Ishikawa (cell line): ENCODE results near the gene ARSI.

ENCODE experiments used
- CREB1 ChIP-seq: IDR thresholded peaks from 2 replicates; pipeline ENCODE4 v1.6.1; 2012; ENCODE audit warnings: low read depth
- EGR1 ChIP-seq: IDR thresholded peaks from 2 replicates; pipeline ENCODE4 v1.6.1; 2012
- EP300 ChIP-seq: IDR thresholded peaks from 2 replicates; pipeline ENCODE4 v1.6.1; 2012; ENCODE audit warnings: borderline replicate concordance
- FOXM1 ChIP-seq: IDR thresholded peaks from 2 replicates; pipeline ENCODE4 v1.6.1; 2012; ENCODE audit warnings: low read depth, borderline replicate concordance
- NFIC ChIP-seq: IDR thresholded peaks from 2 replicates; pipeline ENCODE4 v1.6.1; 2012
- RAD21 ChIP-seq: IDR thresholded peaks from 2 replicates; pipeline ENCODE4 v1.6.1; 2012; ENCODE audit warnings: low read depth
- TAF1 ChIP-seq: IDR thresholded peaks from 2 replicates; pipeline ENCODE4 v1.6.1; 2012; ENCODE audit warnings: low read depth, mild to moderate bottlenecking
- TCF12 ChIP-seq: IDR thresholded peaks from 2 replicates; pipeline ENCODE4 v1.6.1; 2012; ENCODE audit warnings: low read depth
- TEAD4 ChIP-seq: IDR thresholded peaks from 2 replicates; pipeline ENCODE4 v1.6.1; 2012
- YY1 ChIP-seq: IDR thresholded peaks from 2 replicates; pipeline ENCODE4 v1.6.1; 2012; ENCODE audit warnings: low read depth
- TF ChIP-seq, protein P1 (sequence below): IDR thresholded peaks from 2 replicates; pipeline ENCODE4 v1.6.1; 2012
- TF ChIP-seq, protein P2 (sequence below): IDR thresholded peaks from 2 replicates; pipeline ENCODE4 v1.6.1; 2012; ENCODE audit warnings: low read depth, mild to moderate bottlenecking

The ARSI gene

DNA sequence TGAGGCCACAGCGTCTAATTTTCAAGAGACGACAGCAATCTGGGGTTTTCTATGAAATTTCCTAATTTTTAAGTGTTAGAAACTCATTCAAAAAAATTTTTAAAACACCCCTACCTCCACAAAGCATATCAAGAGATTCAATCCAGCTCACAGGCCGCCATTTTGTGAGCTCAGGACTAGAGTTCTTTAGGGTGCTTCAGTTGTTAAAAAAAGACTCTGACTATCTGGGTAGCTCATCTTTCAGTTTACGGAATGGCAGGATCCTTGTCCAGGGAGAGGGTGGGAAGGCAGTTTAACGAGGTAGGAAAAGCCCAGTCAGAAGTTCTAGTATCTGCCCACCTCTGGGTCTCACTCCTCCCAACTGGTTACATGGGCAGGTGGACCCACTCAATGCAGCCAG lies 56.3 kb downstream of the ARSI start:
- no peak for TF ChIP-seq TEAD4
- TF ChIP-seq, protein P1, sequence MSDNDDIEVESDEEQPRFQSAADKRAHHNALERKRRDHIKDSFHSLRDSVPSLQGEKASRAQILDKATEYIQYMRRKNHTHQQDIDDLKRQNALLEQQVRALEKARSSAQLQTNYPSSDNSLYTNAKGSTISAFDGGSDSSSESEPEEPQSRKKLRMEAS: no peak
- no peak for TF ChIP-seq TAF1
- TF ChIP-seq EP300: no peak
- TF ChIP-seq, protein P2, sequence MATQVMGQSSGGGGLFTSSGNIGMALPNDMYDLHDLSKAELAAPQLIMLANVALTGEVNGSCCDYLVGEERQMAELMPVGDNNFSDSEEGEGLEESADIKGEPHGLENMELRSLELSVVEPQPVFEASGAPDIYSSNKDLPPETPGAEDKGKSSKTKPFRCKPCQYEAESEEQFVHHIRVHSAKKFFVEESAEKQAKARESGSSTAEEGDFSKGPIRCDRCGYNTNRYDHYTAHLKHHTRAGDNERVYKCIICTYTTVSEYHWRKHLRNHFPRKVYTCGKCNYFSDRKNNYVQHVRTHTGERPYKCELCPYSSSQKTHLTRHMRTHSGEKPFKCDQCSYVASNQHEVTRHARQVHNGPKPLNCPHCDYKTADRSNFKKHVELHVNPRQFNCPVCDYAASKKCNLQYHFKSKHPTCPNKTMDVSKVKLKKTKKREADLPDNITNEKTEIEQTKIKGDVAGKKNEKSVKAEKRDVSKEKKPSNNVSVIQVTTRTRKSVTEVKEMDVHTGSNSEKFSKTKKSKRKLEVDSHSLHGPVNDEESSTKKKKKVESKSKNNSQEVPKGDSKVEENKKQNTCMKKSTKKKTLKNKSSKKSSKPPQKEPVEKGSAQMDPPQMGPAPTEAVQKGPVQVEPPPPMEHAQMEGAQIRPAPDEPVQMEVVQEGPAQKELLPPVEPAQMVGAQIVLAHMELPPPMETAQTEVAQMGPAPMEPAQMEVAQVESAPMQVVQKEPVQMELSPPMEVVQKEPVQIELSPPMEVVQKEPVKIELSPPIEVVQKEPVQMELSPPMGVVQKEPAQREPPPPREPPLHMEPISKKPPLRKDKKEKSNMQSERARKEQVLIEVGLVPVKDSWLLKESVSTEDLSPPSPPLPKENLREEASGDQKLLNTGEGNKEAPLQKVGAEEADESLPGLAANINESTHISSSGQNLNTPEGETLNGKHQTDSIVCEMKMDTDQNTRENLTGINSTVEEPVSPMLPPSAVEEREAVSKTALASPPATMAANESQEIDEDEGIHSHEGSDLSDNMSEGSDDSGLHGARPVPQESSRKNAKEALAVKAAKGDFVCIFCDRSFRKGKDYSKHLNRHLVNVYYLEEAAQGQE: no peak
- TF ChIP-seq EGR1: no peak
- no peak for TF ChIP-seq CREB1
- TF ChIP-seq NFIC: no peak
- no peak for TF ChIP-seq RAD21
- no peak for TF ChIP-seq TCF12
- TF ChIP-seq FOXM1: no peak
- no peak for TF ChIP-seq YY1
